GM12875 (cell line): ENCODE measurements around the gene ILKAP.

Experiments used
- H3K4me3 ChIP-seq: one replicate; pipeline ENCODE4 v1.5.1; 2011; ENCODE audit warnings: low read depth, low read length, control low read depth
- CTCF ChIP-seq: IDR thresholded peaks from 2 replicates; pipeline ENCODE4 v1.5.1; 2011; ENCODE audit warnings: low read depth, mild to moderate bottlenecking, control low read depth, inconsistent platforms, low read length, moderate library complexity, borderline replicate concordance; ENCODE audit not compliant: insufficient read depth

The ILKAP gene

GRCh38 chr2:238163481-238164198, 39.9 kb downstream of the ILKAP start:
- TF ChIP-seq CTCF, result no peak
- H3K4me3 ChIP-seq, result no peak overlapping the region

- no peak for TF ChIP-seq CTCF
- H3K4me3 ChIP-seq, result no peak overlapping the region
Observed at GRCh38 chr2:238162846-238163441, 40.6 kb downstream of the ILKAP start.

- no peak overlapping the region for H3K4me3 ChIP-seq
- no peak for TF ChIP-seq CTCF
Observed at GRCh38 chr2:238162251-238162845, 41.1 kb downstream of the ILKAP start.

GRCh38 chr2:238161291-238162051, 42.0 kb downstream of the ILKAP start:
- TF ChIP-seq CTCF, result no peak
- H3K4me3 ChIP-seq, result no peak overlapping the region

- TF ChIP-seq CTCF, result no peak; the same call in 1 of the 2 replicates
- no peak overlapping the region for H3K4me3 ChIP-seq
Observed at GRCh38 chr2:238160206-238161129, 43.0 kb downstream of the ILKAP start.

- no peak for TF ChIP-seq CTCF
- H3K4me3 ChIP-seq, result no peak overlapping the region
Observed at GRCh38 chr2:238159661-238160205, 43.8 kb downstream of the ILKAP start.
